Stomach smooth muscle (tissue), 2 donors: ENCODE measurements around the gene PLCB1.

Experiments used
- H3K27ac ChIP-seq: one replicate; pipeline ENCODE4 v1.7.0; 2013; ENCODE audit warnings: mild to moderate bottlenecking, low read length, inconsistent platforms
- H3K27me3 ChIP-seq, 2 donors: one replicate each; pipeline ENCODE4 v1.7.0; 2013; ENCODE audit warnings: low read length in 2 of 2; ENCODE audit not compliant: insufficient read depth in 2 of 2, control insufficient read depth in 1 of 2
- H3K36me3 ChIP-seq, 2 donors: one replicate each; pipeline ENCODE4 v1.7.0; 2013; ENCODE audit warnings: low read length in 2 of 2; ENCODE audit not compliant: control insufficient read depth in 2 of 2, insufficient read depth in 2 of 2
- H3K4me1 ChIP-seq: one replicate; pipeline ENCODE4 v1.7.0; 2013; ENCODE audit warnings: low read length; ENCODE audit not compliant: control insufficient read depth, insufficient read depth
- H3K4me3 ChIP-seq, 2 donors: one replicate each; pipeline ENCODE4 v1.7.0; 2013; ENCODE audit warnings: low read length in 2 of 2
- H3K9ac ChIP-seq, 2 donors: one replicate each; pipeline ENCODE4 v1.7.0; 2013; ENCODE audit warnings: low read length in 2 of 2, mild to moderate bottlenecking in 1 of 2
- H3K9me3 ChIP-seq, 2 donors: one replicate each; pipeline ENCODE4 v1.7.0; 2013; ENCODE audit warnings: low read length in 2 of 2; ENCODE audit not compliant: control insufficient read depth in 2 of 2
- donor health status: healthy.
- donor health status: Pancreatic carcinoma.

The PLCB1 gene

DNA sequence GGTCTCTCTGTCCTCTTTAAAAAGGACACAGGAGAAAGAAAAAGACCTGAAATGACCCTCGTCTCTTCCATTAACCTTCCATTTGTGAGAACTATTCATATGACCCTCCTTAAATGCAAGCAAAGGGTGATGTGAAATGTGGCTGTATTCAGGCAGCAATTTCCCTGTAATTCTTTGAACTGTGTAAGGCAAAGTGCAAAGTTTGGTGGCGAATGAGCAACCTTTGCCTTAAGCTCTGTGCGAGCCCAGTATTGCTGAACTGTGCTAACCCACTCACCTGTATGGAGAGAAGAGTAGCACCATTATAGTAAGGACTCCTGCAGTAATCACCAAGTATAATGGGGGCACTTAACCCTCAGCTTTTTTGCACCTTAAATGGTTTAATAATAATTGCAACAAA lies 223.4 kb downstream of the PLCB1 start:
- H3K27me3 ChIP-seq = no peaks in the 10 kb centered on the region
- H3K4me1 ChIP-seq = no peaks in the 10 kb centered on the region
- H3K4me3 ChIP-seq = no peak overlapping the region
- H3K36me3 ChIP-seq = no peaks in the 10 kb centered on the region
- H3K27ac ChIP-seq = no peak overlapping the region
- H3K9ac ChIP-seq = no peak overlapping the region
- H3K9me3 ChIP-seq = no peaks in the 10 kb centered on the region

DNA sequence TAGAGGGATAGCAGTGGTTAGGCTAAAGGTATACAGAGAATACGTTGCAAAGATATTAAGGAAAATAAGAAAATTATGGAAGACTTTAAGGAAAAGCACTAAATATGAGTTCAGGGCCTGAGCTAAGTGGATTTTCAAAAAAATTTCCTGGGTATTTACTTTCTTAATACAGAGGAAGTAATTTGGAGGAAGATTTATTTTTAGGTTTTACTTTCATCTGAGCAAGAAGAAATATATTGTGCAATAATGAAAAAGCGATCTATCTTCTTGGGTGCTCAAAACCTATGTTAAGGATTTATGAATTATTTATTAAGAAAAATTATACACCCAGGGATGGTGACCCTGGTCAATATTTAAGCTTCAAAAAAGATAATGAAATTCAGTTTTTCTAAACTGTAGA lies 224.7 kb downstream of the PLCB1 start:
- H3K9ac ChIP-seq = no peak overlapping the region
- no peaks in the 10 kb centered on the region for H3K9me3 ChIP-seq
- H3K4me1 ChIP-seq = no peaks in the 10 kb centered on the region
- no peak overlapping the region for H3K4me3 ChIP-seq
- H3K36me3 ChIP-seq = no peaks in the 10 kb centered on the region
- H3K27ac ChIP-seq = no peak overlapping the region
- H3K27me3 ChIP-seq = no peaks in the 10 kb centered on the region

- H3K9me3 ChIP-seq = no peaks in the 10 kb centered on the region
- H3K27ac ChIP-seq = no peak overlapping the region
- no peaks in the 10 kb centered on the region for H3K27me3 ChIP-seq
Measured at GRCh38 chr20:8357703-8358102, 225.6 kb downstream of the PLCB1 start.

DNA sequence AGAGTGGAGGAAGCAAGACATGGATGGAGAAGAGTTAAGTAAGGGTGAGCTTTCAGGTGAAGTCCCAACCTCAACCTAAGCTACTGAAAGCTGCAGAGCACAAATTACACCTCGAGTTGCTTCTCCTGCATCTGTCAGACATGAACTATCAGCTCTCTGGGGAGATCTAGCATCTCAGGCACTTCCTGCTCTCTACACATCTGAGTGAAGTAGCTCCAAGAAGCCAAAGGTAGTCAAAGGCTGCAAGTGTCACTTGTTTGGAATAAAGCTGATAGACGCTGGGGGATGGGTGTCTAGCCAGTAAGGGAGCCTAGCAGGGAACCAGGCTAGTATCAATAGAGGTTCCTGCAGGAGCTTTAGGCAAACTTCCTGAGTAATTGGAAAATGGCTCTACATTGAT lies 228.0 kb downstream of the PLCB1 start:
- Histone ChIP-seq H3K27me3 (no peaks in the 10 kb centered on the region), H3K4me3 (no peak overlapping the region), H3K9me3 (no peaks in the 10 kb centered on the region), H3K4me1 (no peaks in the 10 kb centered on the region), H3K36me3 (no peaks in the 10 kb centered on the region), H3K9ac (no peak overlapping the region), H3K27ac (no peak overlapping the region)

More at GRCh38 chr20:8357703-8358102, 225.6 kb downstream of the PLCB1 start:
- no peaks in the 10 kb centered on the region for H3K4me1 ChIP-seq
- H3K4me3 ChIP-seq = no peak overlapping the region
- H3K36me3 ChIP-seq = no peaks in the 10 kb centered on the region
- no peak overlapping the region for H3K9ac ChIP-seq

GRCh38 chr20:8361006-8361652 lies 229.1 kb downstream of the PLCB1 start:
- no peaks in the 10 kb centered on the region for H3K4me1 ChIP-seq
- H3K27ac ChIP-seq = no peak overlapping the region
- H3K27me3 ChIP-seq = no peaks in the 10 kb centered on the region
- no peak overlapping the region for H3K4me3 ChIP-seq
- no peaks in the 10 kb centered on the region for H3K36me3 ChIP-seq
- H3K9ac ChIP-seq = no peak overlapping the region
- no peaks in the 10 kb centered on the region for H3K9me3 ChIP-seq

DNA sequence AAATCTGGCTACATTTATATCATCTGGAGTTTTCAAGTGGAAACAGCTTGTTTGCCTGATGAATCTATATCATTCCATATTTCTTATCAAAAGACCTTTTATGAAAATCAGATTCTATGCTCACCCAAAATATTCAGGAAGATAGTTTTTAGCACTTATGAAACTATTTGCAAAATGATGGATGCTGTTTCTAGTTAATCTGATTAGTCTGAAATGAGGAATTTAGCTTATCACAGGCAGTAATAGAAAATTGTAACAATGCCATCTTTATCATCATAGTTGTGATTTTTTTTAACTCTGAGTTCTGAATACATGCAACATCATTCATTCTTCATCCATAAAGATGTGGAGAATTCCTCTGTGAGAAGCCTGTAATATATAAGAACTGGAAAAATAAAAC lies 229.7 kb downstream of the PLCB1 start:
- Histone ChIP-seq H3K4me3 (no peak overlapping the region), H3K4me1 (no peaks in the 10 kb centered on the region), H3K9ac (no peak overlapping the region), H3K36me3 (no peaks in the 10 kb centered on the region), H3K9me3 (no peaks in the 10 kb centered on the region), H3K27ac (no peak overlapping the region), H3K27me3 (no peaks in the 10 kb centered on the region)

DNA sequence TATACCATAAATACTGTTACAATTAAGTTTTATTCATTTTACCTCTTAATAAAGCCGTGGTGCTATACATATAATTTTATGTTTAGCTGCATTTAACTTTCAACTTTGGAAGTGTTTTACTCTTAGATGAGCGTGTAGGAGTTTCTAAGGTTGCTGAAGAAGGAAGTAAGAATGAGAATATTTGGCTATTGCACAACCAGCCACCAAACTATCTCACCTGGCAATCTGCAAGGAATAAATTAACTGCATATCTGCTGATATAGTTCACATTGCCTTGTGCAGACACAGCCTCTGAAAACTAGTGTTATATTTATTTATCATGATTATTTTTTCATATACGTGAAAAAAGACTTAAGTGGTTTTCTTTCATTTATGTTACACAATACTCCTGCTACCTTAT lies 230.4 kb downstream of the PLCB1 start:
- Histone ChIP-seq H3K9me3 (no peaks in the 10 kb centered on the region), H3K4me1 (no peaks in the 10 kb centered on the region), H3K4me3 (no peak overlapping the region), H3K9ac (no peak overlapping the region), H3K36me3 (no peaks in the 10 kb centered on the region), H3K27ac (no peak overlapping the region), H3K27me3 (no peaks in the 10 kb centered on the region)

DNA sequence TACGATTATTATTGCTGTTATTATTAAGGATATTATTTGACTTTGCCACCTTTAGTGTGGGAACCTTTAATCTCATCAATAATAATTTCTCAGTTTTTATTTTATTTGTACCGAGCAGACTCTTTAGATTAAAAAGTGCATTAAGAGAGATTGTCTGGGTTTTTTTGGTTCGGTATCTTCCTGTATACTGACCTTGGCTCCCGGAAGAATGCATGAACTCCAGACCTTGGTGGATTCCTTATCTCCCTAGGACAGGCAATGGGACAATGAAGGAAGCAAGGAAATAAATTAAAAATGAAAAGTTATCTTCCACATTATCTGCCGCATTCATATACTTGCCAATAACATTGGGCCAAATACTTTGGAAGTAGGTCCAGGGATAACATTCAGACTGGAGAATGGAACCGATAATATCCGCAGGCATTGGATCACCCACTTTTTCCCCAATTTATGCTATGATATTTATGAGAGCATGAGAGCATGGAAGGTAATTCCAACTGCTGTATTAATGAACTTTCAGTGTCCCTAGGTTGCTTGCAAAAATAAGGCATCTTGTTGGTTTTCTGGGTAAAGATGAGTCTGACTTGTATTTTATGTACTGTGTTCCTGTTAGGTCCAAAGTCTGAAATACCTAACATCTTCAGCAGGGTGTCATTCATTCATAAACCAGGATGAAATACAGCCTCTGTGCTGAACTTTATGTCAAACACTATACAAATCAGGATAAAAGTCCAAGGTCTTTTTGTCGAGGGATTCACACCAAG lies 232.1 kb downstream of the PLCB1 start:
- Histone ChIP-seq H3K9ac (no peak overlapping the region), H3K27ac (no peak overlapping the region), H3K27me3 (no peaks in the 10 kb centered on the region), H3K4me1 (no peaks in the 10 kb centered on the region), H3K36me3 (no peaks in the 10 kb centered on the region), H3K4me3 (no peak overlapping the region), H3K9me3 (no peaks in the 10 kb centered on the region)

DNA sequence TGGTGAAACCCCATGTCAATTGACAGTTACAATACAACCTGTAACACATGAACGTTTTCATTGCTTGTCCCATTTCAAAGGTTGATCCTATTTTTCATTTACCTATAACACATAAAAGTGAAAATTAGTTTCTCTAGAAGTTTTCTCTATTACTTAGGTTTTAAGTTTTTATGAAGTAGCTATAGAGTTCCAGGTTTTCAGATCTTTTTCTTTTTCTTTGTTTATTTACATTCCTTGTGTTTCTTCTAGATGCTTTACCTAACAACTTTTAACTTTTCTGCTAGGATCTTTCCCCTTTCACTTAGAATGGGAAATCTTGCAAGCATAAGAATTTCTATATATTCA lies 232.6 kb downstream of the PLCB1 start:
- Histone ChIP-seq H3K27me3 (no peaks in the 10 kb centered on the region), H3K4me3 (no peak overlapping the region), H3K9me3 (no peaks in the 10 kb centered on the region), H3K27ac (no peak overlapping the region), H3K4me1 (no peaks in the 10 kb centered on the region), H3K36me3 (no peaks in the 10 kb centered on the region), H3K9ac (no peak overlapping the region)

- Histone ChIP-seq H3K36me3 (no peaks in the 10 kb centered on the region), H3K4me1 (no peaks in the 10 kb centered on the region), H3K27ac (no peak overlapping the region), H3K27me3 (no peaks in the 10 kb centered on the region), H3K4me3 (no peak overlapping the region), H3K9me3 (no peaks in the 10 kb centered on the region), H3K9ac (no peak overlapping the region)
Measured at GRCh38 chr20:8365634-8366033, 233.6 kb downstream of the PLCB1 start.

GRCh38 chr20:8366303-8366923 lies 234.3 kb downstream of the PLCB1 start:
- no peak overlapping the region for H3K27ac ChIP-seq
- H3K9me3 ChIP-seq = no peaks in the 10 kb centered on the region
- H3K36me3 ChIP-seq = no peaks in the 10 kb centered on the region
- H3K9ac ChIP-seq = no peak overlapping the region
- no peaks in the 10 kb centered on the region for H3K27me3 ChIP-seq
- no peaks in the 10 kb centered on the region for H3K4me1 ChIP-seq
- no peak overlapping the region for H3K4me3 ChIP-seq
